SU-DHL-6 (cell line): Measurements from ENCODE around the gene UBE3C.

Experiments used
- H2AFZ ChIP-seq: fragments of 200-600 bp; sonication (generic); 2 replicates; pipeline ENCODE4 v1.6.1; 2014; ENCODE audit warnings: low read depth, mild to moderate bottlenecking, moderate library complexity, mixed read lengths, antibody characterized with exemption, low read length; ENCODE audit not compliant: severe bottlenecking
- H3F3A ChIP-seq: fragments of 200-600 bp; shearing (Covaris generic); 2 replicates; pipeline ENCODE4 v1.6.0; 2016; ENCODE audit warnings: antibody characterized with exemption, mild to moderate bottlenecking; ENCODE audit not compliant: insufficient read depth
- H3K27ac ChIP-seq: fragments of 200-600 bp; sonication (generic); 2 replicates; pipeline ENCODE4 v1.5.1; 2016; ENCODE audit warnings: low read depth, mild to moderate bottlenecking, low read length, moderate library complexity, mixed read lengths
- H3K27me3 ChIP-seq: fragments of 200-600 bp; sonication (generic), shearing (Covaris generic); 2 replicates; pipeline ENCODE4 v1.6.0; 2014; ENCODE audit warnings: mild to moderate bottlenecking, low read length
- H3K36me3 ChIP-seq: fragments of 200-600 bp; sonication (generic); 2 replicates; pipeline ENCODE4 v1.6.1; 2014; ENCODE audit warnings: mild to moderate bottlenecking, low read length, mixed read lengths
- H3K4me2 ChIP-seq: fragments of 300-600, 200-600 bp; shearing (Covaris generic), sonication (generic); 2 replicates; pipeline ENCODE4 v1.6.0; 2014; ENCODE audit warnings: low read length, low read depth, mild to moderate bottlenecking; ENCODE audit not compliant: poor library complexity, severe bottlenecking
- H3K4me3 ChIP-seq: fragments of 200-600 bp; sonication (generic); 2 replicates; pipeline ENCODE4 v1.5.1; 2014; ENCODE audit warnings: antibody characterized with exemption, low read length, mild to moderate bottlenecking, mixed read lengths; ENCODE audit not compliant: insufficient read depth, poor library complexity, severe bottlenecking
- H3K79me2 ChIP-seq: fragments of 200-600 bp; sonication (generic); 2 replicates; pipeline ENCODE4 v1.6.1; 2014; ENCODE audit warnings: mild to moderate bottlenecking, low read length, moderate library complexity; ENCODE audit not compliant: insufficient read depth
- H3K9ac ChIP-seq: fragments of 200-600 bp; sonication (generic); 2 replicates; pipeline ENCODE4 v1.7.0; 2014; ENCODE audit warnings: mild to moderate bottlenecking, low read length
- H3K9me2 ChIP-seq: fragments of 200-600 bp; sonication (generic); replicated peaks from 2 replicates; pipeline ENCODE4 v1.6.1; 2014; ENCODE audit warnings: low read length; ENCODE audit not compliant: insufficient read depth
- H3K9me3 ChIP-seq: fragments of 200-600 bp; sonication (generic); 2 replicates; pipeline ENCODE4 v1.6.1; 2014; ENCODE audit warnings: low read length, mixed read lengths; ENCODE audit not compliant: insufficient read depth
- H4K20me1 ChIP-seq: fragments of 200-600 bp; sonication (generic); 2 replicates; pipeline ENCODE4 v1.6.1; 2014; ENCODE audit warnings: low read depth, mild to moderate bottlenecking, antibody characterized with exemption, low read length, moderate library complexity, mixed read lengths
- EZH2phosphoT487 ChIP-seq: fragments of 200-600 bp; sonication (generic), shearing (Covaris generic); conservative IDR thresholded peaks from 2 replicates; pipeline ENCODE4 v1.6.1; 2018; ENCODE audit warnings: mild to moderate bottlenecking, antibody characterized with exemption, low read length, moderate library complexity, mixed read lengths
- TF ChIP-seq, protein P1 (sequence below): fragments of 200-600 bp; sonication (generic); IDR thresholded peaks from one replicate; pipeline ENCODE4 v1.5.1; 2017; ENCODE audit warnings: antibody characterized with exemption, mild to moderate bottlenecking, low read length, moderate library complexity; ENCODE audit not compliant: insufficient read depth, poor library complexity, severe bottlenecking

Gene UBE3C

DNA sequence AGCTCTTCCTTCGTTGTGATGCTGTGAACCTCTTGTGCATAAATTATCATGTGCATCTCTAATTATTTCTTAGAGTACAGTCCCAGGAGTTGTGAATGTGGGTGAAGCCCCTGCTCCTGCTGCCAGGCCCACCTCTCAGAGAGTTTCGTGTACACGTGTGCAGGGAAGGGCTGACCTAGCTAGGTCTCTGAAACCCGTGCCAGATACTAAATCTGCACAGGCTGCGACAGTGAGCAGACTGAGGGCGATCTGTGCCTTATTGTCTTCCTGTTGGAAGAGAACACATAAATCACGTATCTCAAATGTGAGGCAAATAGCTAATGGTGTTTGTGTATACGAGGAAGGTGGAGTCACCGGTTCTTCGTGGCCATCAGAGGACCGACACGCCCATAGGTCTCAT lies 126.3 kb downstream of the UBE3C start:
- Histone ChIP-seq H3K27me3 (no peaks in the 10 kb centered on the region), H3K9me2 (no peaks in the 10 kb centered on the region), H3K9me3 (no peaks in the 10 kb centered on the region), H3K36me3 (0 out of 2 replicates have a peak, but pooled peaks cover 5% of the 10 kb centered on the region), H3K79me2 (no peaks in the 10 kb centered on the region), H3K9ac (no peak overlapping the region), H3F3A (peaks cover 4% of the 10 kb centered on the region; the same call in 1 of the 2 replicates), H3K4me3 (no peak overlapping the region), H2AFZ (no peak overlapping the region), H4K20me1 (no peaks in the 10 kb centered on the region), H3K27ac (no peak overlapping the region), H3K4me2 (no peak overlapping the region)
- TF ChIP-seq EZH2phosphoT487 = no peak
- TF ChIP-seq, protein P1, sequence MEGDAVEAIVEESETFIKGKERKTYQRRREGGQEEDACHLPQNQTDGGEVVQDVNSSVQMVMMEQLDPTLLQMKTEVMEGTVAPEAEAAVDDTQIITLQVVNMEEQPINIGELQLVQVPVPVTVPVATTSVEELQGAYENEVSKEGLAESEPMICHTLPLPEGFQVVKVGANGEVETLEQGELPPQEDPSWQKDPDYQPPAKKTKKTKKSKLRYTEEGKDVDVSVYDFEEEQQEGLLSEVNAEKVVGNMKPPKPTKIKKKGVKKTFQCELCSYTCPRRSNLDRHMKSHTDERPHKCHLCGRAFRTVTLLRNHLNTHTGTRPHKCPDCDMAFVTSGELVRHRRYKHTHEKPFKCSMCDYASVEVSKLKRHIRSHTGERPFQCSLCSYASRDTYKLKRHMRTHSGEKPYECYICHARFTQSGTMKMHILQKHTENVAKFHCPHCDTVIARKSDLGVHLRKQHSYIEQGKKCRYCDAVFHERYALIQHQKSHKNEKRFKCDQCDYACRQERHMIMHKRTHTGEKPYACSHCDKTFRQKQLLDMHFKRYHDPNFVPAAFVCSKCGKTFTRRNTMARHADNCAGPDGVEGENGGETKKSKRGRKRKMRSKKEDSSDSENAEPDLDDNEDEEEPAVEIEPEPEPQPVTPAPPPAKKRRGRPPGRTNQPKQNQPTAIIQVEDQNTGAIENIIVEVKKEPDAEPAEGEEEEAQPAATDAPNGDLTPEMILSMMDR = no peak

DNA sequence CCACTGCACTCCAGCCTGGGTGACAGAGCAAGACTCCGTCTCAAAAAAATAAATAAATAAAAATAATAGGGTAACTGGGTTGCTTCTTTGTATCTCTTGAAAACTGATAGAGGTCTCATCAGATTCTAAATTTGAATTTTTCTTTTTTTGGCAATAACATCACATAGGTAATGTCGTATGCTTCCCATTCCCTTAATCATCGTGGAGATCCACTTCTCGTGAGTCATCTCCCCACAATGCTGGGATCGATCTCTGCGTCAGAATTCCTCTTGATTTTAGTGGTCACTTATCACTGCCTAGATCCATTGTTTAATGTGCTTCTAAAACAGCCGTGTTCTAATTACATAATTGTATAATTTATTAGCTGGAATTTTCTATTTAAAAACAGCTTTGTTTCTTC lies 127.5 kb downstream of the UBE3C start:
- Histone ChIP-seq H3K27ac (no peak overlapping the region), H2AFZ (no peak overlapping the region), H4K20me1 (no peaks in the 10 kb centered on the region), H3K36me3 (0 out of 2 replicates have a peak, but pooled peaks cover 4% of the 10 kb centered on the region), H3K27me3 (no peaks in the 10 kb centered on the region), H3F3A (peaks cover 4% of the 10 kb centered on the region; the same call in 1 of the 2 replicates), H3K9ac (no peak overlapping the region), H3K4me2 (no peak overlapping the region), H3K4me3 (no peak overlapping the region), H3K9me3 (no peaks in the 10 kb centered on the region), H3K79me2 (no peaks in the 10 kb centered on the region), H3K9me2 (no peaks in the 10 kb centered on the region)
- TF ChIP-seq, protein P1 = no peak
- TF ChIP-seq EZH2phosphoT487 = no peak

- Histone ChIP-seq H4K20me1 (no peaks in the 10 kb centered on the region), H3K36me3 (0 out of 2 replicates have a peak, but pooled peaks cover 2% of the 10 kb centered on the region), H3K27me3 (no peaks in the 10 kb centered on the region), H3K9me2 (no peaks in the 10 kb centered on the region), H3K4me2 (no peak overlapping the region), H3K4me3 (no peak overlapping the region), H3K27ac (no peak overlapping the region), H3K9me3 (no peaks in the 10 kb centered on the region), H3F3A (no peaks in the 10 kb centered on the region), H3K9ac (no peak overlapping the region), H3K79me2 (no peaks in the 10 kb centered on the region), H2AFZ (no peak overlapping the region)
- TF ChIP-seq, protein P1 = no peak
- no peak for TF ChIP-seq EZH2phosphoT487
Observed at GRCh38 chr7:157267516-157267915, 128.8 kb downstream of the UBE3C start.
